ENCODE results near the gene RBMS3.

DNA sequence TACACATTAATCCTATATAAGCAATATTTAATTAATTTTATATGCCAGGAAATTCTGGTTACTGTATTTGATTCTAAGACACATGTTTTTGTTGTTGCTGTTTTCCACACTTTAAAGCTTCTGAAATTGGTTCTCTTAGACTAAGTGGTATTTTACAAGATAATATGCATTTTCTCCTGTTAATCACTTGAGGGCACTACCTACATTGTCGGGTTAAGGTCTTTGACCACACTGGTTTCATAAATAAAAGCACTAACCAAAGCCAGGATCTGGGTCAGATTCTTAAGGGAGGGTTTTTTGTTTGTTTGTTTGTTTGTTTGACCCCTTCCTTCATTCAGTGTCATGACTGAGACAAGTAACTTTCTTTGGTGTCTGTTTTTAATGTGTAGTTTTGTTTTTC lies 590.2 kb downstream of the RBMS3 start:
- TF ChIP-seq CTCF (conservative IDR thresholded peaks at IDR 0.05; ENCODE audit: low read depth in 2 of 2) (peak; percentile 24 to 43; a peak in 2 of 4 replicates), EZH2 (IDR thresholded peaks at IDR 0.05; ENCODE audit: low read depth, unreplicated experiment) (no peak), POLR2AphosphoS5 (IDR thresholded peaks at IDR 0.05; ENCODE audit: low read depth) (no peak), EZH2phosphoT487 (IDR thresholded peaks at IDR 0.05; ENCODE audit: unreplicated experiment) (no peak), STAT1 (IDR thresholded peaks at IDR 0.05; ENCODE audit: unreplicated experiment) (no peak)
- TF ChIP-seq, protein P1, sequence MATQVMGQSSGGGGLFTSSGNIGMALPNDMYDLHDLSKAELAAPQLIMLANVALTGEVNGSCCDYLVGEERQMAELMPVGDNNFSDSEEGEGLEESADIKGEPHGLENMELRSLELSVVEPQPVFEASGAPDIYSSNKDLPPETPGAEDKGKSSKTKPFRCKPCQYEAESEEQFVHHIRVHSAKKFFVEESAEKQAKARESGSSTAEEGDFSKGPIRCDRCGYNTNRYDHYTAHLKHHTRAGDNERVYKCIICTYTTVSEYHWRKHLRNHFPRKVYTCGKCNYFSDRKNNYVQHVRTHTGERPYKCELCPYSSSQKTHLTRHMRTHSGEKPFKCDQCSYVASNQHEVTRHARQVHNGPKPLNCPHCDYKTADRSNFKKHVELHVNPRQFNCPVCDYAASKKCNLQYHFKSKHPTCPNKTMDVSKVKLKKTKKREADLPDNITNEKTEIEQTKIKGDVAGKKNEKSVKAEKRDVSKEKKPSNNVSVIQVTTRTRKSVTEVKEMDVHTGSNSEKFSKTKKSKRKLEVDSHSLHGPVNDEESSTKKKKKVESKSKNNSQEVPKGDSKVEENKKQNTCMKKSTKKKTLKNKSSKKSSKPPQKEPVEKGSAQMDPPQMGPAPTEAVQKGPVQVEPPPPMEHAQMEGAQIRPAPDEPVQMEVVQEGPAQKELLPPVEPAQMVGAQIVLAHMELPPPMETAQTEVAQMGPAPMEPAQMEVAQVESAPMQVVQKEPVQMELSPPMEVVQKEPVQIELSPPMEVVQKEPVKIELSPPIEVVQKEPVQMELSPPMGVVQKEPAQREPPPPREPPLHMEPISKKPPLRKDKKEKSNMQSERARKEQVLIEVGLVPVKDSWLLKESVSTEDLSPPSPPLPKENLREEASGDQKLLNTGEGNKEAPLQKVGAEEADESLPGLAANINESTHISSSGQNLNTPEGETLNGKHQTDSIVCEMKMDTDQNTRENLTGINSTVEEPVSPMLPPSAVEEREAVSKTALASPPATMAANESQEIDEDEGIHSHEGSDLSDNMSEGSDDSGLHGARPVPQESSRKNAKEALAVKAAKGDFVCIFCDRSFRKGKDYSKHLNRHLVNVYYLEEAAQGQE (IDR thresholded peaks at IDR 0.05; ENCODE audit: unreplicated experiment) = no peak
- TF ChIP-seq, protein P2, sequence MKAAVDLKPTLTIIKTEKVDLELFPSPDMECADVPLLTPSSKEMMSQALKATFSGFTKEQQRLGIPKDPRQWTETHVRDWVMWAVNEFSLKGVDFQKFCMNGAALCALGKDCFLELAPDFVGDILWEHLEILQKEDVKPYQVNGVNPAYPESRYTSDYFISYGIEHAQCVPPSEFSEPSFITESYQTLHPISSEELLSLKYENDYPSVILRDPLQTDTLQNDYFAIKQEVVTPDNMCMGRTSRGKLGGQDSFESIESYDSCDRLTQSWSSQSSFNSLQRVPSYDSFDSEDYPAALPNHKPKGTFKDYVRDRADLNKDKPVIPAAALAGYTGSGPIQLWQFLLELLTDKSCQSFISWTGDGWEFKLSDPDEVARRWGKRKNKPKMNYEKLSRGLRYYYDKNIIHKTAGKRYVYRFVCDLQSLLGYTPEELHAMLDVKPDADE (IDR thresholded peaks at IDR 0.05) = no peak
